Small intestine (tissue), 7 donors: ENCODE measurements around the gene RLN3. TPM values are rescaled to one million over a fixed set of nuclear protein-coding genes. Genes with fewer than 3 reads are reported as not detected.
A peak's percentile ranks its signal among the peaks of the same experiment; 100 is the strongest.

Experiments used
- DNase-seq, 2 donors: peaks; one replicate each; pipeline versions ENCODE4 v3.0.0 to v3.0.0-alpha.2; 2013
- FAIRE-seq: peaks from 2 replicates; lab custom pipeline; 2012; peaks lifted over from hg19 to GRCh38; lab: Jason Lieb, UNC
- H3K27ac ChIP-seq, 3 donors: one replicate each; pipeline ENCODE4 v1.5.1; 2013; ENCODE audit warnings: low read length in 2 of 3, mild to moderate bottlenecking in 2 of 3, control low read depth in 1 of 3, inconsistent platforms in 1 of 3, low read depth in 1 of 3, moderate library complexity in 1 of 3
- H3K27me3 ChIP-seq, 3 donors: one replicate each; pipeline ENCODE4 v1.6.1; 2013; ENCODE audit warnings: low read length in 3 of 3, inconsistent platforms in 1 of 3; ENCODE audit not compliant: control insufficient read depth in 3 of 3, insufficient read depth in 3 of 3
- H3K36me3 ChIP-seq, 3 donors: one replicate each; pipeline ENCODE4 v1.6.1; 2013; ENCODE audit warnings: low read length in 3 of 3, inconsistent platforms in 1 of 3, low read depth in 1 of 3, mild to moderate bottlenecking in 1 of 3, moderate library complexity in 1 of 3; ENCODE audit not compliant: control insufficient read depth in 3 of 3, insufficient read depth in 2 of 3
- H3K4me1 ChIP-seq, 3 donors: one replicate each; pipeline ENCODE4 v1.6.1; 2013; ENCODE audit warnings: low read length in 2 of 3, inconsistent platforms in 1 of 3, low read depth in 1 of 3, mild to moderate bottlenecking in 1 of 3, moderate library complexity in 1 of 3; ENCODE audit not compliant: control insufficient read depth in 3 of 3, insufficient read depth in 2 of 3
- H3K4me3 ChIP-seq, 3 donors: one replicate each; pipeline ENCODE4 v1.5.1; 2013; ENCODE audit warnings: low read length in 3 of 3, control low read depth in 1 of 3, inconsistent platforms in 1 of 3, low read depth in 1 of 3, mild to moderate bottlenecking in 1 of 3, moderate library complexity in 1 of 3
- H3K9me3 ChIP-seq, 2 donors: one replicate each; pipeline ENCODE4 v1.6.1; 2013; ENCODE audit warnings: low read depth in 1 of 2, low read length in 1 of 2; ENCODE audit not compliant: control insufficient read depth in 2 of 2, insufficient read depth in 1 of 2
- WGBS, 3 donors: extraction: QIAGEN DNeasy Blood & Tissue Kit; methylation state at CpG; one replicate each; pipeline ENCODE4 v1.1.7; 2013; 5-methylcytosine and 5-hydroxymethylcytosine counted together
- polyA plus RNA-seq, 4 donors: library from polyadenylated mRNA; stranded (reverse) in 3 of 4; unstranded in 1 of 4; fragments of 200-250 nt in 3 of 4; fragments of 120-200 nt in 1 of 4; gene quantifications; one replicate each; pipeline versions ENCODE4 v1.2.1 to v1.2.3, GENCODE V29; 2013
- donor health status: healthy with polysubstance abuse.
- donor health status: control.
- donor health status: control.
- donor health status: Bipolar disorder and iron deficiency.
- donor health status: healthy.

RLN3 gene
- polyA plus RNA-seq, 4 donors, result 0.68 TPM; not detected in 3

DNA sequence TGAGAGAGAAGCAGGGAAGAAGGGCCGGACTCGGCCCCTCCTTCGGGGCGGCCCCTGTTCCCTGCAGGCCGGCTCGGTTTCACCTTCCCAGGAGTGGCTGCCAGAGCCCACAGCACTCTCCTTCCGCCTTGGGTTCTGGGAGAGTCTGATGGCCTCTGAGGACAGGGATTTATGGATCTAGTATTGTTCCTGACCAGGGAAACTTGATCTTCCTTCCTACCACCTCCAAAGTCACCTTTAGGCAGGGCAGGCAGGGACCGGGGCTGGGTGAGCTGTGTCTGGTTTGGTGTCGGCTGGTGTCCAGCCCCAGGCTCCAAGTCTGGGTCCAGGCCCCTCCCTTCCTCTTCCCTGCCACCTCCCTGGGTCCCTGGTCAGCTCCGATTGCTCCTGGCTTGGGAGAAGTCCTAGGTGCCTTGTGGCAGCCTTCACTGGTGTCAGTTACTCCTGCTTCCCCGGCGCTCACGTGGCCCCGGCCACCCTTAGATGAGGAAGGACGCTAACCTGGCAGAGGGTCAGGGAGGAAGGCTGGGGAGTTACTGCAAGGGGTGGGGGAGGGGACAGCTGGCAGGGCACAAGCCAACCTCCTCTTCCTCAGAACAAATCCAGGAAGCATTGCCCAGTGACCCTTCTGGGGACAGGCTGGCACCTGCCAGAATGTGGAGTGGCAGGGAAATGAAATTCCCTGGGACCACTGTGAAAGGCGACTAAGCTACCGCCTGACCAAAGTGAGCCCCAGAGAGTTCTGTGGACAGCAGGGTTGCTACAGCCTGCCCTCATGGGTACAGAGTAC is 40.7 kb upstream of the RLN3 start:
- FAIRE-seq (no peak), DNase-seq (no peak)
- H3K4me3 ChIP-seq, result no peak overlapping the region
- H3K27me3 ChIP-seq, result no peaks in the 10 kb centered on the region
- no peaks in the 10 kb centered on the region for H3K9me3 ChIP-seq
- H3K4me1 ChIP-seq, result peaks cover 0 to 29% (median 0%) of the 10 kb centered on the region in 3 donors
- peaks cover 0 to 92% (median 5%) of the 10 kb centered on the region in 3 donors for H3K36me3 ChIP-seq
- 64 to 87% (median 84%) methylated on average over 15 to 17 of the region's 17 CpGs for WGBS, 3 donors
- H3K27ac ChIP-seq, result peak overlapping the region; percentile 69 to 87 (median 77)

DNA sequence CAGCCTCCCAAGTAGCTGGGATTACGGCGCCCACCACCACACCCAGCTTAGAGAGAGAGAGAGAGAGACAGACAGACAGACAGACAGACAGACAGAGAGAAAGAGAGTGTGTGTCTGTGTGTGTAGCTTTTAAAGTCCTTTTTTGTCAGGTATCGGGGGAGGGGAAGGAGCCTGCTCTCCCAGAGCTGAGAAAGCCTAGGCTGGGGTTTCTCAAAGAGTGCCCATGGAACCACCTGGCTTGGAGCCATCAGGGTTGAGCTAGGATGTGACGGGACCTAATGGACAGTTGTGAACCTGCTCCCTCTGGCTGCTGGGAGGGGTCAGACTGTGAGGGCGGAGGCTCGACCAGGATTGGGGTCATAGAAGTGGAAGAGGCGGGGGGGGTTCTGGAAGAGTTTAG is 38.5 kb upstream of the RLN3 start:
- no peak for FAIRE-seq
- Histone ChIP-seq H3K27ac (no peak overlapping the region), H3K36me3 (peaks cover 0 to 90% (median 8%) of the 10 kb centered on the region in 3 donors), H3K4me3 (no peak overlapping the region), H3K9me3 (no peaks in the 10 kb centered on the region), H3K27me3 (no peaks in the 10 kb centered on the region), H3K4me1 (peaks cover 0 to 25% (median 0%) of the 10 kb centered on the region in 3 donors)
- DNase-seq, result no peak
- 83 to 86% (median 86%) methylated on average over 6 to 7 of the region's 7 CpGs for WGBS, 3 donors

DNA sequence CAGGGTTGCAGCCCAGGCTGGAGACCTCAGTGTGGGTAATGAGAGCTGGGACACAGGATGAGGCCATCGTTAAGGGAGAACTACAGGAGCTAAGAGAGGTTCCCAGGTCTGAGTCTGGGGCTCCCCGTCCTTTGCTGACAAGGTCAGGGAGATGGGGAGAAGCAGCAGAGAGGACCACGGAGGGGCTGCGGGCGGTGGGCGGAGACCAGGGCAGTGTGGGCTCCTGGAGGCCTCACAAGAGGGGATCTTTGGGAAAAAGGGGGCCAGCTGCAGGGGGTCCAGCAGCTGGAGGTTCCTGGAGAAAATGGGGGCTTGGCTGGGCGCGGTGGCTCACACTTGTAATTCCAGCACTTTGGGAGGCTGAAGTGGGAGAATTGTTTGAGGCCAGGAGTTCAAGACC is 37.9 kb upstream of the RLN3 start:
- DNase-seq (no peak), FAIRE-seq (no peak)
- Histone ChIP-seq H3K36me3 (peaks cover 0 to 89% (median 8%) of the 10 kb centered on the region in 3 donors), H3K27ac (no peak overlapping the region), H3K9me3 (no peaks in the 10 kb centered on the region), H3K27me3 (no peaks in the 10 kb centered on the region), H3K4me1 (peaks cover 0 to 25% (median 0%) of the 10 kb centered on the region in 3 donors), H3K4me3 (no peak overlapping the region)
- 90 to 98% (median 91%) methylated on average over 8 of the region's 8 CpGs for WGBS, 3 donors

DNA sequence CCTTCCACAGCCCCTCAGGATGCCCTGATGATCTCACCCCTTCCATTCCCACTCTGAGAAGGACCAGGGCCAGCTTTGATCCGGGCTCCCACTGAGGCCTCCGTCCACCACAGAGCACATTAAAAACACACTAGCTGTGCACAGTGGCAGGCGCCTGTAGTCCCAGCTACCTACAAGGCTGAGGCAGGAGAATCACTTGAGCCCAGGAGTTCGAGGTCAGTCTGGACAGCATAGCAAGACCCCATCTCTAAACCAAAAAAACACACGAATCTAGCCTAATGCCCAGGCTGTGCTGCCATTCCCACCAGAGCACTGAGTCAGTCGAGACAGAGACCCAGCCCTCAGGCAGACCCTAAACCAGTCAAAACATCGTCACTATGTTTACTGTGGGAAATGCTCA is 35.9 kb upstream of the RLN3 start:
- 93 to 98% (median 95%) methylated on average over 7 of the region's 7 CpGs for WGBS, 3 donors
- peaks cover 0 to 7% (median 0%) of the 10 kb centered on the region in 3 donors for H3K4me1 ChIP-seq
- no peaks in the 10 kb centered on the region for H3K27me3 ChIP-seq
- H3K27ac ChIP-seq, result no peak overlapping the region
- no peak for FAIRE-seq
- no peak for DNase-seq
- H3K4me3 ChIP-seq, result no peak overlapping the region
- no peaks in the 10 kb centered on the region for H3K9me3 ChIP-seq
- peaks cover 0 to 87% (median 8%) of the 10 kb centered on the region in 3 donors for H3K36me3 ChIP-seq

DNA sequence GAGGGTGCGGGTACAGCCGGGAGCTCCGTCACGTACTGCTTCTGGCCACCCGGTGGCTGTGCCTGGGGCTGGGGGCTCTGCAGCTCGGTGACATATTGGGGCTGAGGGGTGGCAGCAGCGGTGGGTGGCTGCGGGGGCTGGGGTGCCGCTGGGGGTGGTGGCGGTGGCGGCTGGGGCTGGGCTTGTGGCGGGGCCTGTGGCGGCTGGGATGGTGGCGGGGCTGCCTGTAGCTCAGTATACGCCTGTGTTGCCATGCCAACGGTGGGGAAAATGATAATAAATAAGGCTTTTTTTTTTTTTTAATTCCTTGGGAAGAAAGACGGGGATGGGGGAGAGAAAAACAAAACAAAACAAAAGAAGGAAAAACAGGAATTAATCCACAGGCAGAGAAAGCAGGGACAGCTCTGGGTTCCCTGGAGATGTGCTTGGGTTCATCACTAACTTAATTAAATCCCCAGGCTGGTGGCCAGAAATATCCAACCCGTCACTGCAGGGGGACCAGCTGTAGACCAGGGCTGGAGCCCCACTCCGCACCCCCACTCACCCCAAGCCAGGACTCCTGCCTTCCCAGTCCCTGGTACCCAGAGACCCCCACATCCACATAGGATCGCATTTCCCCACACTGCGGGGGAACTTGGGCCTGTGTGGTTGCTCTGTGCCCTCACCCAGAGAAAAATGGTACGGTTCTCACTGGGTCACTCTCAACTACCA is 34.2 kb upstream of the RLN3 start:
- FAIRE-seq, result no peak
- WGBS, 3 donors, result 79 to 92% (median 86%) methylated on average over 20 to 22 of the region's 22 CpGs
- H3K27me3 ChIP-seq, result no peaks in the 10 kb centered on the region
- no peak for DNase-seq
- peaks cover 0 to 3% of the 10 kb centered on the region in 2 donors for H3K9me3 ChIP-seq
- H3K27ac ChIP-seq, result peak overlapping the region in 1 of 3 donors; percentile 11
- no peaks in the 10 kb centered on the region for H3K4me1 ChIP-seq
- H3K4me3 ChIP-seq, result no peak overlapping the region
- H3K36me3 ChIP-seq, result peaks cover 0 to 87% (median 8%) of the 10 kb centered on the region in 3 donors

GRCh38 chr19:13995017-13995728 is 32.8 kb upstream of the RLN3 start:
- DNase-seq (no peak), FAIRE-seq (no peak)
- WGBS, 3 donors, result 77 to 81% (median 79%) methylated on average over 13 of the region's 13 CpGs
- no peak overlapping the region for H3K27ac ChIP-seq
- peaks cover 0 to 9% of the 10 kb centered on the region in 2 donors for H3K9me3 ChIP-seq
- peaks cover 0 to 79% (median 8%) of the 10 kb centered on the region in 3 donors for H3K36me3 ChIP-seq
- H3K27me3 ChIP-seq, result no peaks in the 10 kb centered on the region
- no peak overlapping the region for H3K4me3 ChIP-seq
- no peaks in the 10 kb centered on the region for H3K4me1 ChIP-seq

GRCh38 chr19:13995878-13996765 is 31.8 kb upstream of the RLN3 start:
- no peak for DNase-seq

More at GRCh38 chr19:13995878-13996765, 31.8 kb upstream of the RLN3 start:
- Histone ChIP-seq H3K27me3 (no peaks in the 10 kb centered on the region), H3K36me3 (peaks cover 0 to 82% (median 5%) of the 10 kb centered on the region in 3 donors), H3K9me3 (peaks cover 0 to 9% of the 10 kb centered on the region in 2 donors), H3K4me1 (no peaks in the 10 kb centered on the region), H3K4me3 (no peak overlapping the region), H3K27ac (peak overlapping the region in 1 of 3 donors; percentile 12)
- FAIRE-seq, result no peak
- WGBS, 3 donors, result 74 to 84% (median 82%) methylated on average over 14 of the region's 14 CpGs
